ENCODE results near the gene LRRC49.
"Not testable (repeated sequence)": the region's sequence is repeated elsewhere in the genome, so short reads cannot be mapped to it uniquely, and the experiment has no call there.

The LRRC49 gene

DNA sequence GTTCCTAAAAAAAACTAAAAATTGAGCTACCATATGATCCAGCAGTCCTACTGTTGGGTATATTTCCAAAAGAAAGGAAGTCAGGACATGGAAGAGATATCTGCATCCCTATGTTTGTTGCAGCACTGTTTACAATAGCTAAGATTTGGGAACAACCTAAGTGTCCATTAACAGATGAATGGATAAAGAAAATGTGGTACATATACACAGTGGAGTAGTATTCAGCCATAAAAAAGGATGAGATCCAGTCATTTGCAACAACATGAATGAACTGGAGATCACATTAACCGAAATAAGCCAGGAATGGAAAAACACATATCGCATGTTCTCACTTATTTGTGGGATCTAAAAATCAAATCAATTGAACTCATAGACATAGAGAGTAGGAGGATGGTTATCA lies 29.5 kb downstream of the LRRC49 start:
- TF ChIP-seq EZH2phosphoT487 (IDR thresholded peaks at IDR 0.05; ENCODE audit: low read depth), result no peak
- TF ChIP-seq, protein P1, sequence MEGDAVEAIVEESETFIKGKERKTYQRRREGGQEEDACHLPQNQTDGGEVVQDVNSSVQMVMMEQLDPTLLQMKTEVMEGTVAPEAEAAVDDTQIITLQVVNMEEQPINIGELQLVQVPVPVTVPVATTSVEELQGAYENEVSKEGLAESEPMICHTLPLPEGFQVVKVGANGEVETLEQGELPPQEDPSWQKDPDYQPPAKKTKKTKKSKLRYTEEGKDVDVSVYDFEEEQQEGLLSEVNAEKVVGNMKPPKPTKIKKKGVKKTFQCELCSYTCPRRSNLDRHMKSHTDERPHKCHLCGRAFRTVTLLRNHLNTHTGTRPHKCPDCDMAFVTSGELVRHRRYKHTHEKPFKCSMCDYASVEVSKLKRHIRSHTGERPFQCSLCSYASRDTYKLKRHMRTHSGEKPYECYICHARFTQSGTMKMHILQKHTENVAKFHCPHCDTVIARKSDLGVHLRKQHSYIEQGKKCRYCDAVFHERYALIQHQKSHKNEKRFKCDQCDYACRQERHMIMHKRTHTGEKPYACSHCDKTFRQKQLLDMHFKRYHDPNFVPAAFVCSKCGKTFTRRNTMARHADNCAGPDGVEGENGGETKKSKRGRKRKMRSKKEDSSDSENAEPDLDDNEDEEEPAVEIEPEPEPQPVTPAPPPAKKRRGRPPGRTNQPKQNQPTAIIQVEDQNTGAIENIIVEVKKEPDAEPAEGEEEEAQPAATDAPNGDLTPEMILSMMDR (IDR thresholded peaks at IDR 0.05; ENCODE audit: low read depth, low read length), result no peak
- no peaks in the 10 kb centered on the region; the same call in 1 of the 2 replicates for H3K27me3 ChIP-seq (ENCODE audit: low read depth, low read length)
- H3K4me1 ChIP-seq (ENCODE audit: low read length), result peaks cover 29% of the 10 kb centered on the region
- H3K79me2 ChIP-seq (ENCODE audit: low read length), result no peaks in the 10 kb centered on the region
- H3K27ac ChIP-seq (ENCODE audit: low read length), result no peak overlapping the region
- H2AFZ ChIP-seq (ENCODE audit: low read depth, low read length), result no peak overlapping the region
- H3K9me3 ChIP-seq (ENCODE audit: insufficient read depth, low read length), result peaks cover 13% of the 10 kb centered on the region; the same call in 1 of the 2 replicates
- no peak overlapping the region for H3K4me3 ChIP-seq (ENCODE audit: low read length)
- no peaks in the 10 kb centered on the region for H4K20me1 ChIP-seq (ENCODE audit: insufficient read depth, low read length)
- H3K36me3 ChIP-seq (replicated peaks; ENCODE audit: low read depth, low read length), result peaks cover 5% of the 10 kb centered on the region
- H3K4me2 ChIP-seq (ENCODE audit: low read length), result no peak overlapping the region
- H3K9ac ChIP-seq (ENCODE audit: low read length), result no peak overlapping the region

DNA sequence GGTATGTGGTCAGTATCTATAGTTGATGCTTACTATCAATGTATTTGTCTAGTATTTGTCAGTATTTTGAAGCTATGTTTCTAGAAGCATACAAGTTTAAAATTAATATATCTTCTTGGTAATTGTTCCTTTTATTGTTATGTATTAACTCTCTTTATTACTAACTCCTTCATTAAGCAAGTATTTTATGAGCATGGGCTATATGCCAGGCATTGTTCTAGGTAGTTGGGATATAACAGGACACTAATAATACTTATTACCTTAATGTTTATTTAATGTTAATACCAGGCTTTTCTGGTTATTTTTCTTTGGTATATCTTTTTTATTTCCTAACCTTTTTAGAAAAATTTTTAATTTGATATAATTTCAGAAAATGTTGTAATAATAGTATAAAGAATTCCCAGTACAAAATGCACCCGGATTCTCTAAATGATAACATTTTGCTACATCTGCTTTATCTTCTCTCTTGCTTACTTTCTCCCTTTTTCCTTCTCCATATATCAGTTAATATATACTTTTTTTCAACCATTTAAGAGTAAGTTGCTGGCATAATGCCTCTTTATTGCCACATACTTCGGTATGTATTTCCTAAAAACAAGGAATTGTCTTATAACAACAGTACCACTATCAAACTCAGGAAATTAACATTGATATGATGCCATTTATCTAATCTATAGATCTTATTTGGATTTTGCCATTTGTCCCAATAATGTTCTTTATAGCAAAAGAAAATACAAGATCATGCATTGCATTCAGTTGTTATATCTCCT lies 30.9 kb downstream of the LRRC49 start:
- H3K4me3 ChIP-seq (ENCODE audit: low read length), result no peak overlapping the region
- no peak overlapping the region for H2AFZ ChIP-seq (ENCODE audit: low read depth, low read length)
- no peak overlapping the region for H3K9ac ChIP-seq (ENCODE audit: low read length)
- H3K27me3 ChIP-seq (ENCODE audit: low read depth, low read length), result no peaks in the 10 kb centered on the region; the same call in 1 of the 2 replicates
- H4K20me1 ChIP-seq (ENCODE audit: insufficient read depth, low read length), result no peaks in the 10 kb centered on the region
- H3K4me1 ChIP-seq (ENCODE audit: low read length), result peaks cover 29% of the 10 kb centered on the region
- peaks cover 3% of the 10 kb centered on the region for H3K36me3 ChIP-seq (replicated peaks; ENCODE audit: low read depth, low read length)
- H3K79me2 ChIP-seq (ENCODE audit: low read length), result no peaks in the 10 kb centered on the region
- H3K9me3 ChIP-seq (ENCODE audit: insufficient read depth, low read length), result peaks cover 5% of the 10 kb centered on the region; the same call in 1 of the 2 replicates
- no peak overlapping the region for H3K4me2 ChIP-seq (ENCODE audit: low read length)
- H3K27ac ChIP-seq (ENCODE audit: low read length), result no peak overlapping the region
- no peak for TF ChIP-seq EZH2phosphoT487 (IDR thresholded peaks at IDR 0.05; ENCODE audit: low read depth)
- TF ChIP-seq, protein P1 (IDR thresholded peaks at IDR 0.05; ENCODE audit: low read depth, low read length), result no peak

DNA sequence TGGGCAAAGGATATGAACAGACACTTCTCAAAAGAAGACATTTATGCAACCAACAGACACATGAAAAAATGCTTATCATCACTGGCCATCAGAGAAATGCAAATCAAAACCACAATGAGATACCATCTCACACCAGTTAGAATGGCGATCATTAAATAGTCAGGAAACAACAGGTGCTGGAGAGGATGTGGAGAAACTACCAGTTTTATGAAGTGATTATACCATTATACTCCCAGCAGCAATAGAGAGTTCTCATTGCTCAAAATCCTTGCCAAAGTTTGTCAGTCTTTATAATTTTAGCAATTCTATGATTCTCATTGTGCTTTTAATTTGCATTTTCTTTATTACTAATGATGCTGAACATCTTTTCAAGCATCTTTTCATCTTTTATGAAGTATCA lies 34.3 kb downstream of the LRRC49 start:
- H3K4me3 ChIP-seq (ENCODE audit: low read length); H3K79me2 ChIP-seq (ENCODE audit: low read length); H3K9me3 ChIP-seq (ENCODE audit: insufficient read depth, low read length); H2AFZ ChIP-seq (ENCODE audit: low read depth, low read length); H4K20me1 ChIP-seq (ENCODE audit: insufficient read depth, low read length); H3K9ac ChIP-seq (ENCODE audit: low read length); H3K4me1 ChIP-seq (ENCODE audit: low read length); H3K27me3 ChIP-seq (ENCODE audit: low read depth, low read length); H3K27ac ChIP-seq (ENCODE audit: low read length); H3K4me2 ChIP-seq (ENCODE audit: low read length); H3K36me3 ChIP-seq (replicated peaks; ENCODE audit: low read depth, low read length): not testable (repeated sequence)

DNA sequence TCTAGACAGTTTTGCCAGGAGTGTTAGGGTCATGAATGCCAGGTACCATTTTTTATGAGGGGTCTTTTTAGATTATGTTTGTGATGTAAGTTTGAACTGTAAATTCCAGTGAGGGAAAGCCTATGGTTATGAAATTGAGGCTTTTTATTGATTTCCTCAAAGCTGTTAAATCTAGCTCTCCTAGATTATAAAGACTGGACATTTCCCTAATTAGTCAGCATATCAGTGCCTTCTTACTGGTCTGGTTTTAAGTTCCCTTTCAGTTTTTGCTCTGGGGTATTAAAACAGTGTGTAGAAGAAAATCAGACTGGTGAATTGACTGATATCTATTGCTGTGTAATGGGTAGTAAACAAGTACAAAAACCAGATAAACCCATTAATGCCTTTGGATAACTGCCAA lies 39.2 kb downstream of the LRRC49 start:
- no peaks in the 10 kb centered on the region for H3K9me3 ChIP-seq (ENCODE audit: insufficient read depth, low read length)
- H2AFZ ChIP-seq (ENCODE audit: low read depth, low read length), result no peak overlapping the region
- peak overlapping the region; percentile 24 for H3K4me2 ChIP-seq (ENCODE audit: low read length)
- H3K4me1 ChIP-seq (ENCODE audit: low read length), result peaks cover 23% of the 10 kb centered on the region
- TF ChIP-seq, protein P1 (IDR thresholded peaks at IDR 0.05; ENCODE audit: low read depth, low read length), result no peak
- no peak for TF ChIP-seq EZH2phosphoT487 (IDR thresholded peaks at IDR 0.05; ENCODE audit: low read depth)
- no peaks in the 10 kb centered on the region for H3K27me3 ChIP-seq (ENCODE audit: low read depth, low read length)
- no peaks in the 10 kb centered on the region for H4K20me1 ChIP-seq (ENCODE audit: insufficient read depth, low read length)
- H3K27ac ChIP-seq (ENCODE audit: low read length), result peak overlapping the region; percentile 17
- no peaks in the 10 kb centered on the region for H3K36me3 ChIP-seq (replicated peaks; ENCODE audit: low read depth, low read length)
- H3K9ac ChIP-seq (ENCODE audit: low read length), result no peak overlapping the region
- H3K4me3 ChIP-seq (ENCODE audit: low read length), result no peak overlapping the region
- no peaks in the 10 kb centered on the region for H3K79me2 ChIP-seq (ENCODE audit: low read length)
